Nephron progenitor cell (in vitro differentiated cells): ENCODE results near the gene MAB21L4.

Experiments
- DNase-seq: peaks from one replicate; pipeline ENCODE4 v3.0.0; 2021
- H3K27ac Mint-ChIP-seq: 2 replicates; pipeline ENCODE4 v1.8.0; 2021; ENCODE audit warnings: mild to moderate bottlenecking, moderate library complexity, mixed read lengths
- H3K27me3 Mint-ChIP-seq: 2 replicates; pipeline ENCODE4 v1.8.0; 2021; ENCODE audit warnings: mild to moderate bottlenecking, low read depth, mixed read lengths; ENCODE audit not compliant: poor library complexity
- H3K36me3 Mint-ChIP-seq: 2 replicates; pipeline ENCODE4 v1.8.0; 2021; ENCODE audit warnings: low read depth, mixed read lengths
- H3K4me1 Mint-ChIP-seq: 2 replicates; pipeline ENCODE4 v1.8.0; 2021; ENCODE audit warnings: mixed read lengths
- H3K4me3 Mint-ChIP-seq: 2 replicates; pipeline ENCODE4 v1.8.0; 2021; ENCODE audit warnings: mild to moderate bottlenecking, moderate library complexity, mixed read lengths
- H3K9me3 Mint-ChIP-seq: 2 replicates; pipeline ENCODE4 v1.8.0; 2021; ENCODE audit warnings: mild to moderate bottlenecking, moderate library complexity, mixed read lengths
- TF ChIP-seq, protein P1 (sequence below): fragments of 200-600 bp; sonication (generic); IDR thresholded peaks from 2 replicates; pipeline ENCODE4 v1.5.0; 2021; ENCODE audit warnings: antibody characterized with exemption

MAB21L4 gene

DNA sequence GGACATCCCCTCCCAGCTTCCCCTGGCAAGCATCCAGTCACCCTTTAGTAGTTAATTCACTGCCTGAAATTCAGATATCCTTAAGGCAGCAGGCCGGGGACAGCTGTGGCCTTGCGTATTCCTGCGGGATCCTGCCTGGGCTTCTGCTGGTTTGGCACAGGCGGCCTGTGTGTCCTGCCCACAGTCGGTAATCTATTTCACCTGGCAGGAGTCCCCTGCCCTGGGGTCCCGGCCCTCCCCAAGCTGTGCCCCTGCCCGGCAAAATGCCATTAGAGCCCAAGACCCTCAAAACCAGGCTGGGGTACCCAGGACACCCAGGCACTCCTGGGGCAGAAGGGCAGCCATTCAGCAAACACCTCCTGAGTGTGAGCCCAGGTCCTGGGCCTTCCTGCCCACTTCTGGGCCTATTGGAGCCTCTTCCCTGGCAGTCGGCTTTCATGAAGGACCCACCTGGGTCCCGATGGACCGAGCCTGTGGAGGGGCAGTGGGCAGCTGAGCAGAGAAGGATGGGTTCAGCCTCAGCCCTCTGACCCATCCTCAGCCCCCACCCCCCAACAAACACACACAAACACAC, 21.8 kb upstream of the MAB21L4 start:
- H3K27ac Mint-ChIP-seq = no peak overlapping the region
- no peaks in the 10 kb centered on the region for H3K36me3 Mint-ChIP-seq
- H3K9me3 Mint-ChIP-seq = no peaks in the 10 kb centered on the region
- H3K4me3 Mint-ChIP-seq = no peak overlapping the region
- TF ChIP-seq, protein P1, sequence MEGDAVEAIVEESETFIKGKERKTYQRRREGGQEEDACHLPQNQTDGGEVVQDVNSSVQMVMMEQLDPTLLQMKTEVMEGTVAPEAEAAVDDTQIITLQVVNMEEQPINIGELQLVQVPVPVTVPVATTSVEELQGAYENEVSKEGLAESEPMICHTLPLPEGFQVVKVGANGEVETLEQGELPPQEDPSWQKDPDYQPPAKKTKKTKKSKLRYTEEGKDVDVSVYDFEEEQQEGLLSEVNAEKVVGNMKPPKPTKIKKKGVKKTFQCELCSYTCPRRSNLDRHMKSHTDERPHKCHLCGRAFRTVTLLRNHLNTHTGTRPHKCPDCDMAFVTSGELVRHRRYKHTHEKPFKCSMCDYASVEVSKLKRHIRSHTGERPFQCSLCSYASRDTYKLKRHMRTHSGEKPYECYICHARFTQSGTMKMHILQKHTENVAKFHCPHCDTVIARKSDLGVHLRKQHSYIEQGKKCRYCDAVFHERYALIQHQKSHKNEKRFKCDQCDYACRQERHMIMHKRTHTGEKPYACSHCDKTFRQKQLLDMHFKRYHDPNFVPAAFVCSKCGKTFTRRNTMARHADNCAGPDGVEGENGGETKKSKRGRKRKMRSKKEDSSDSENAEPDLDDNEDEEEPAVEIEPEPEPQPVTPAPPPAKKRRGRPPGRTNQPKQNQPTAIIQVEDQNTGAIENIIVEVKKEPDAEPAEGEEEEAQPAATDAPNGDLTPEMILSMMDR = no peak
- H3K4me1 Mint-ChIP-seq = peaks cover 10% of the 10 kb centered on the region
- peaks cover 16% of the 10 kb centered on the region for H3K27me3 Mint-ChIP-seq
- peak; percentile 8 for DNase-seq

DNA sequence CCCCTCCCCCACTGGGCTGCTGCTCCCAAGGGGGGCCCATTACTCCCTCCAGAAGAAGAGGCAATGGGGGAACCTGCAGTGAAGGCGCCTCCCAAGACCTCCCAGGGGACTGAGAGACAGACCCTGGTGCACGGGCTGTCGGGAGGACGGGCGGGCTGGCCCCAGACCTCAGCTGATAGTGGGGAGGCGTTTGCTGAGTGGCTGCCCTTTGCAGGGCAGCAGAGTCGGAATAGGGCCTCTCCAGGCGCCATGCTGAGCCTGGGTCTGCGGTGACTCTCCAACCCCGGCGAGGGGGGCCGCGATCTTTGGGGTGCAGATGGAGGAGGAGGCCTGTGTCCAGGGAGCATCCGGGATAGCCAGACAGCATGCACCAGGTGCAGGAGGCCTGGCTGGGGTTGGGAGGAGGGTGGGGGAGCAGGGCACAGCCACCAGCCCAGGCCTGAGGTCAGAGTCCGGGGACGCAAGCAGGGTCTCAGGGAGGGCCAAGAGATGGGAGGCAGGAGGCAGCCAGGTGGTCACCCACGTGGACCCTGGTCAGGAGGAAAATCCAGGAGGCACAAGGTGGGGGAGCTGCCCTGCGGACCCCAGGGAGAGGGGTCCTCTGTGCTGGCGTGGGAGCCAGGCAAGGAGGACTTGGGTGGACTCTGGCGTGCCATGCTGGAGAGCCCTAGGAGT, 21.2 kb upstream of the MAB21L4 start:
- H3K27ac Mint-ChIP-seq = no peak overlapping the region
- peaks cover 10% of the 10 kb centered on the region for H3K4me1 Mint-ChIP-seq
- H3K9me3 Mint-ChIP-seq = no peaks in the 10 kb centered on the region
- H3K27me3 Mint-ChIP-seq = peaks cover 22% of the 10 kb centered on the region
- no peaks in the 10 kb centered on the region for H3K36me3 Mint-ChIP-seq
- no peak overlapping the region for H3K4me3 Mint-ChIP-seq
- TF ChIP-seq, protein P1 = no peak
- no peak for DNase-seq

DNA sequence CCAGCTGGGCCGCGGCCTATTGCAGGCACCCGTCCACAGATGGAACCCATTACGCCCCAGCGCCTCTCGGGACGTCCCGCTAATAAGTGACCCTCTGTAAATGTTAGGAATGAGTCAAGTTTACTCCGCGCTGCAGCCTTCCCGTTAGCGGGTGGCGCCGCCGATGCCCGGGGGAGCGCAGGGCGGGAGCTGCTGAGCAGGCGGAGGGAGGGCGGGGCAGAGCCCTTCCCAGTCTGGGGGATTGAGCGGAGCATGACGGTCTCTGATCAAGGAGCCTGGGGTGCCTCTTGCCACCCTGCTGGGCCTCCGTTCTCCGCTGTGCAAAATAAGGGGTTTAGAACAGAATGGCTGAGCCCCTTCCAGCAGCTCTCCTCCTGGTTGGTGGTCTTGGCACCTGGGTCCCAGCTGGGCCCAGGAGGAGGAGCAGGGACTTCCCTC, 20.6 kb upstream of the MAB21L4 start:
- H3K27ac Mint-ChIP-seq = no peak overlapping the region
- H3K36me3 Mint-ChIP-seq = no peaks in the 10 kb centered on the region
- peaks cover 28% of the 10 kb centered on the region for H3K27me3 Mint-ChIP-seq
- H3K4me1 Mint-ChIP-seq = peaks cover 10% of the 10 kb centered on the region
- peak overlapping the region; percentile 8 for H3K4me3 Mint-ChIP-seq
- TF ChIP-seq, protein P1 = no peak
- H3K9me3 Mint-ChIP-seq = no peaks in the 10 kb centered on the region
- DNase-seq = peak; percentile 74

DNA sequence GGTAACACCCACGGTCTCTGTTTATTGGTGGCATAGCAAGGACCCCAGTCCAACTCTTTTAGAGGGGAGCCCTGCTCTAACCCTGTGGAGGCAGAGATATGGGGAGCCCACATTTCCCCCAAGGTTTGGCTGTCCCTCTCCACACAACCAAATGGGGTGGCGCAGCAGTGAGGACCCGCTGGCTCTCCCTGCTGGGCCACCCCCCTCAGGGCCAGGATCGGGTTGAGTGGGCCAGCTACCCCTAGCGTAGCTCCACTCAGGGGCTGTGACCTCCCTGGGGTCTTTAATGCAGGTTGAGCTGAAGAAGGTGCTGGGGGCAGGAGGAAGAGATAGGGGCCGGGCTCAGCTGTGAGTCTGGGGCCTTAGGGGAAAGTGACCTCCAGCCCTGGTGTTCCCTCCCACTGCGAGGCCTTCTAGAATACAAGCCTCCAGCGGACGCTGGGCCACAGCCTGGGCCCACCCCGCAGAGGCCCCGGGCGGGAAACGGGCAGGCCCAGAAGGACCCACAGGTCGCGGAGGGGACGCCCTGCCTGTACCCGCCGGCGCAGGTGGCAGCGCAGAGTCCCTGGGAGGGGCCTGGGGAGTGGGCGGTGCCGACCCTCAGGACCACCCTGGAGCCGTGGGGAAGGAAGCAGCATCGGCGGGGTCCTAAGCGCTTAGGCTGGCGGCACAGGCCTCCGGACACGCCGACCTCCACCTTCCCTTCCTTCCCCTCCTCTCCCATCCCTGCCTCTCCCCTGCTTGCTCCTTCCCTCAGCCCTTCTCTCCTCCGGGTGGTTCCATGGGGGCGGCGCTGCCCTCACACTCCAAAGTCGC, 19.8 kb upstream of the MAB21L4 start:
- Mint-ChIP-seq H3K27me3 (peaks cover 32% of the 10 kb centered on the region), H3K36me3 (no peaks in the 10 kb centered on the region), H3K27ac (no peak overlapping the region), H3K4me1 (peaks cover 10% of the 10 kb centered on the region), H3K9me3 (no peaks in the 10 kb centered on the region), H3K4me3 (peak overlapping the region; percentile 57)
- peak; percentile 57 for DNase-seq
- TF ChIP-seq, protein P1 = no peak

DNA sequence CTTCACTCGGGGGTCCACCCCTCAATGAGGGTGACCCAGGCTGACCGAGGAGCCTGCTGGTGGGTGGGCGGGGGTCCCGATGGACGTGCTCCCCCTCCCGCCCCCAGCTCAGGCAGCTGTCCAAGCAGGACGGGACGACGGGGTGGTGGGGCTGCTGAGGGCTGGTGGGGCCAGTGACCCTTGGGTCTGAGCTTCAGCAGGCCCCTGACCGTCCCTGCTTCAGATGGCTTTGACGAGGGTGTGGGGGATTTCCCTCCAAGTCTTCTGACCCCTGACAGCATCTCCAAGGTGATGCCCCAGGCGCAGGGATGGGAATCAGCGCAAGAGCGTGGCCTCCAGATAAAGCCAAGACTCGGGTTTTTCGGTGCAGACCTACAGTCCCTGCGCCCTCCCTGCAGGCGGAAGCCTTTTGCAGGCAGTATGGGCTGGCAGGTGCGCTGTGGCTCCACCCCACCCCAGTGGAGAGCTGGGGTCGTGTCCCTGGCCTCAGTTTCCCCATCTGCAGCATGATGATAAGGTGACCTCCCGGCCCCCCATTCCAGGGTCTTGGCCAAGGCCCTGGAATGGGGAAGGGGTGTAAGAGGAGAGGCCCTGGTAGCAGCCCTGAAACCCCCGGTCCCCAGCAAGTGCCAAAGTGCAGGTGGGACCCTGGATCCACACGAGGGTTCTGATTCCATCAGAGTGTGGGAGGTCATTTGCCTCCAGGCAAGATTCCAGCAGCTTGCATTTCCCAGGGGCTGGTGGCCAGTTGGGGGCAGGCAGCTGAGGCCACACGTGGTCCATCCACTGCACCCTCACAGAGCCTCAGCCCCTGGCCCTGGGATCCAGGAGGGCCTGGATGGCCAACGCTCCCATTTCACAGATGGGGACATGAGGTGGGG, 18.9 kb upstream of the MAB21L4 start:
- H3K4me3 Mint-ChIP-seq = no peak overlapping the region

More for the DNA sequence above, 18.9 kb upstream of the MAB21L4 start:
- H3K36me3 Mint-ChIP-seq = no peaks in the 10 kb centered on the region
- no peak for DNase-seq
- TF ChIP-seq, protein P1 = peak; percentile 36
- peaks cover 10% of the 10 kb centered on the region for H3K4me1 Mint-ChIP-seq
- H3K9me3 Mint-ChIP-seq = no peaks in the 10 kb centered on the region
- peaks cover 41% of the 10 kb centered on the region for H3K27me3 Mint-ChIP-seq
- H3K27ac Mint-ChIP-seq = no peak overlapping the region
